SKM-1 treated with dmso at 0.1 percent for 144 hours (cell line): ENCODE measurements around the gene ELMO1.

Source experiments
- DNase-seq: peaks from one replicate; lab custom pipeline; 2025; ENCODE audit not compliant: unreplicated experiment; lab: John Stamatoyannopoulos, UW

The ELMO1 gene

GRCh38 chr7:37037286-37037685 lies 411.4 kb downstream of the ELMO1 start:
- no peak for DNase-seq

GRCh38 chr7:37035631-37036030 lies 413.0 kb downstream of the ELMO1 start:
- no peak for DNase-seq

GRCh38 chr7:37033141-37033540 lies 415.5 kb downstream of the ELMO1 start:
- no peak for DNase-seq

- DNase-seq: no peak
Measured at GRCh38 chr7:37032258-37032601, 416.4 kb downstream of the ELMO1 start.

- no peak for DNase-seq
Measured at GRCh38 chr7:37031571-37032257, 416.9 kb downstream of the ELMO1 start.

- no peak for DNase-seq
Measured at GRCh38 chr7:37028909-37029440, 419.7 kb downstream of the ELMO1 start.

- DNase-seq: no peak
Measured at GRCh38 chr7:37027557-37028341, 420.9 kb downstream of the ELMO1 start.

GRCh38 chr7:37027104-37027503 lies 421.6 kb downstream of the ELMO1 start:
- DNase-seq: no peak

- DNase-seq: no peak
Measured at GRCh38 chr7:37018954-37019353, 429.7 kb downstream of the ELMO1 start.

GRCh38 chr7:37016064-37016878 lies 432.4 kb downstream of the ELMO1 start:
- no peak for DNase-seq

GRCh38 chr7:37015353-37016034 lies 433.2 kb downstream of the ELMO1 start:
- DNase-seq: no peak

GRCh38 chr7:37013771-37014170 lies 434.9 kb downstream of the ELMO1 start:
- DNase-seq: no peak

GRCh38 chr7:37011151-37011890 lies 437.3 kb downstream of the ELMO1 start:
- DNase-seq: no peak

- DNase-seq: no peak
Measured at GRCh38 chr7:37009125-37009675, 439.5 kb downstream of the ELMO1 start.

- DNase-seq: no peak
Measured at GRCh38 chr7:37007691-37008090, 441.0 kb downstream of the ELMO1 start.

- DNase-seq: no peak
Measured at GRCh38 chr7:37007268-37007667, 441.4 kb downstream of the ELMO1 start.

GRCh38 chr7:37006764-37007163 lies 441.9 kb downstream of the ELMO1 start:
- DNase-seq: no peak

- no peak for DNase-seq
Measured at GRCh38 chr7:37000511-37000910, 448.2 kb downstream of the ELMO1 start.

- no peak for DNase-seq
Measured at GRCh38 chr7:36999626-37000485, 448.8 kb downstream of the ELMO1 start.
